Activated CD8-positive, alpha-beta memory T cell treated with anti-CD3 and anti-CD28 coated beads for 4 hours (primary cell): ENCODE measurements around the gene OR4D9.

Experiments
- DNase-seq, 2 donors: peaks; one replicate each; pipeline ENCODE4 v3.0.0-alpha.2; 2020; ENCODE audit warnings: low read depth in 2 of 2

Gene OR4D9

GRCh38 chr11:59550842-59551658, 39.7 kb downstream of the OR4D9 start:
- DNase-seq = peak; percentile 54 to 57

- DNase-seq = no peak
Measured at GRCh38 chr11:59551659-59552521, 40.6 kb downstream of the OR4D9 start.

- no peak for DNase-seq
Measured at GRCh38 chr11:59552844-59553243, 41.5 kb downstream of the OR4D9 start.

- DNase-seq = no peak
Measured at GRCh38 chr11:59553323-59553722, 42.0 kb downstream of the OR4D9 start.

DNA sequence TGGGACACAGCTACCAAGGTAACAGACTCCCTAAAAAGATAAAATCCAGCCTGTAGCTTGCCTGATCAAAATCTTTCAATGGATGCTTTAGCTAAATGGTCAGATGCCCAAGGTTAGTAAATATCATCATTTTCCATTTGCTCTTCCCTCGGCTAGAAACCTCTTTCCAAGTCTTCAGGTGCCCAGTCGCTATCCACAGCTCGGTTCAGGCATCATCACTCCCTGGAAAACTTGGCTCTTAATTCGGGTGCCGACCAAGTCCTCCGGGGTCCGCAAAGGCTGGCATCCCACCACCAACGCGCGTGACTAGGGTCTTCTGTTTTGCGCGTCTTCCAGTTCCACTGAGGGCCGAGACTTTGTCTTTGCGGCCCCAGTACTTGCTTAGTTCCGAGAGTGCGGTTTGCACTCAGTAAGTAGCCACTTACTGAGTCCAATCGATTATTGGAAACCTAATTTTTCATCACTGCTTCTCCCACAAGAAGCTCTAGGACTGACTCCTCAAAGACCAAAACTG, 44.3 kb downstream of the OR4D9 start:
- DNase-seq = no peak

DNA sequence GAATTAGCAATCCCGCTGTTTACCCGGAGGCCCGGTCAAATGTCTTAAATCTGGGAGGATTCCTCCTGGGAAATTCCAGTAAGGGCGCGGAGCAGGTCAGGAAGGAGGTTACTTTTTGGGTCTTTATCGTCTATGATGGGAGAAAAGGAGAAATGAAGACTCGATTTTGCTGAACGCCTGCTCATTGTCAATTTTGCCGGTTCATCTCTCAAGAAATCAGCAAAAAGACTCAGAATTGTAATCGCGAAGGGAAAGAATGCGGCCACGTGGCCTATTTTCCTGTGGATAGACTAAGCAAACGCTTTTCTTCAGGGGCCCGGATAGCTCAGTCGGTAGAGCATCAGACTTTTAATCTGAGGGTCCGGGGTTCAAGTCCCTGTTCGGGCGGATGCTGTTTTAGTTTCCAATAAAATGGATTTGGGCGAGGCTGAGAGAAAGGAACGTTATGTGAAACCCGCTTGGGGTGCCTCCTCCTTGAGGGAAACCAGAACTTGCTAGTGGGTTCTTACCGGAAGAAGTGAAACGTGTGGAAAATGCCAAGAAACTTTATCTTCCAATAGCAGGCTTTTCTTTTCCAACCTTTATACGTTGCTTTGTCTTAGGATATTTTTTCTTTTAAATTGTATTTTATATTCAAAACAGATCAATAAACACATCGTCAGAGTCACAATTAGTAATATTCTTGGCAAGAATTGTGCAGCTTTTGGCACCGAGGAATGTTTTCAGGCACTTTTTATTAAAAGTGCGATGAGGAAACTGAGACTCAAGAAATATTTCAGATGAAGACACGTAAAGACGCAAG, 45.0 kb downstream of the OR4D9 start:
- DNase-seq = peak; percentile 36 to 44

- DNase-seq = no peak
Measured at GRCh38 chr11:59556917-59557348, 45.6 kb downstream of the OR4D9 start.

GRCh38 chr11:59558270-59558643, 46.9 kb downstream of the OR4D9 start:
- no peak for DNase-seq

GRCh38 chr11:59559886-59560285, 48.5 kb downstream of the OR4D9 start:
- DNase-seq = no peak

- peak; percentile 44 to 50 for DNase-seq
Measured at GRCh38 chr11:59560290-59560701, 49.0 kb downstream of the OR4D9 start.

DNA sequence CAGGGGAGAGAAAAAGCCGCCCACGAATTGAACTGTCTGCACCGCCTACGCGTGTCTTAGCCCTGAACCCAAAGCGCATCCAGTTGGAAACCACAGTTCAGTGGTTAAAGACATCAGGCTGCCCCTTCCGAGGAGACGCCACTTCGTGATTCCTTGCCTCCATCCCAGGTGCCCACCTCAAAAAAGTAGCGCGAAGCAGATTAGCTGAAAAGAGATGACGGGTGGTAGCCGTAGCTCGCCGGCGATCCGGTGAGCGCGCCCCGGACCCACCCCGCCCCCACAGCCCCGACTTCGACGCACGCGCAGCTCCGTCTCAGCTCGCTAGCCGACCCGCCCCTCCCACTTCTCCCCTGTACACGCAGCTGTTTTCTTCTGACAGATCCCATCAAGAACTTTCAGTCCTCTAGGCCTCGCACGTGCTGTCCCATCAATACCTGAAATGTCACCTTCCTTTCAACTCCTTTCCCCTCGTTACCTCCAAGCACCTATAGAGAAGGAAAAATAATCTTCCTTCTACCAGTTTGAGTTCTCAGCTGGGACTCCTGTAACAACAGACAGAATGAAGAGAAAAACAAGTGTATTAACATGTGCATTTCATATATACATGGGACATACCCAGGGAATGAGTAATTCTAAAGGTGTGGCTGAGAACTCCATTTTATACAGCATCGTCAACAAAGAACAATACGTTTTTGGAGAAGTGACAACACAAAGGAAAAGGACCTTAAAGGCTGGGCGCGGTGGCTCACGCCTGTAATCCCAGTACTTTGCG, 49.5 kb downstream of the OR4D9 start:
- peak; percentile 67 for DNase-seq

DNA sequence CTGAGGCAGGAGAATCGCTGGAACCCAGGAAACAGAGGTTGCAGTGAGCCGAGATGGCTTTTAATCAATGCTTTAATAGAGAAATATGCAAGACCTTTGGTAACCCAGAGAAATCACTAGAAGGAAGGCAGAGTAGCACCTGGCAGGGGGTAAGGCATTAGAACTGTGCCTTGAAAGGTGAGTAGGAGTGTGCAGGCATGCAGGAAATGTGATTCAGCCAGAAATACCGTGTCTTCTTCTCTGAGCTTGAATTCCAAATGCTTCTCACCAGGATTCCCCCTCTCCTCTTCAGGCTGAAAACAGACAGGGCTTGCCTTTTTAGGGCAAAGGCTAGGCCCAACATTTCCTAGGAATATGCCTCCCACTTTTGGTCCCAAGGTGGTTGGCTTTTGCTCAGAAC, 51.0 kb downstream of the OR4D9 start:
- DNase-seq = no peak
